Neural cell (in vitro differentiated cells): ENCODE measurements around the gene ADRA1B. TPM values are rescaled to one million over a fixed set of nuclear protein-coding genes. Genes with fewer than 3 reads are reported as not detected.
A peak's percentile ranks its signal among the peaks of the same experiment; 100 is the strongest.

Source experiments
- H2AFZ ChIP-seq: fragments of 200-600, 300-800 bp; sonication (generic), shearing (Covaris generic); 2 replicates; pipeline ENCODE4 v1.6.0; 2014; ENCODE audit warnings: low read depth, mild to moderate bottlenecking, antibody characterized with exemption, low read length, moderate library complexity
- H3F3A ChIP-seq: fragments of 200-600 bp; shearing (Covaris generic); 2 replicates; pipeline ENCODE4 v1.6.1; 2016; ENCODE audit warnings: mild to moderate bottlenecking, moderate library complexity, mixed read lengths, antibody characterized with exemption, low read length; ENCODE audit not compliant: insufficient read depth, poor library complexity, severe bottlenecking
- H3K27ac ChIP-seq: fragments of 200-600, 300-800 bp; sonication (generic), shearing (Covaris generic); 2 replicates; pipeline ENCODE4 v1.5.1; 2014; ENCODE audit warnings: mild to moderate bottlenecking, low read length, moderate library complexity
- H3K27me3 ChIP-seq: fragments of 300-800, 200-600 bp; sonication (generic), shearing (Covaris generic); 2 replicates; pipeline ENCODE4 v1.6.0; 2014; ENCODE audit warnings: mild to moderate bottlenecking, low read depth, low read length, moderate library complexity; ENCODE audit not compliant: insufficient read depth
- H3K36me3 ChIP-seq: fragments of 300-800, 200-600 bp; sonication (generic), shearing (Covaris generic); 2 replicates; pipeline ENCODE4 v1.5.1; 2014; ENCODE audit warnings: mild to moderate bottlenecking, antibody characterized with exemption, low read length, moderate library complexity; ENCODE audit not compliant: insufficient read depth
- H3K4me2 ChIP-seq: fragments of 300-800, 200-600 bp; sonication (generic), shearing (Covaris generic); 2 replicates; pipeline ENCODE4 v1.6.0; 2014; ENCODE audit warnings: mild to moderate bottlenecking, low read length
- H3K4me3 ChIP-seq: fragments of 300-800, 200-600 bp; sonication (generic), shearing (Covaris generic); 2 replicates; pipeline ENCODE4 v1.5.1; 2014; ENCODE audit warnings: mild to moderate bottlenecking, low read length, moderate library complexity
- H3K79me2 ChIP-seq: fragments of 200-600 bp; shearing (Covaris generic); replicated peaks from 2 replicates; pipeline ENCODE4 v1.6.0; 2014; ENCODE audit warnings: mild to moderate bottlenecking, low read length, moderate library complexity; ENCODE audit not compliant: insufficient read depth
- H3K9ac ChIP-seq: fragments of 300-800, 200-600 bp; sonication (generic), shearing (Covaris generic); 2 replicates; pipeline ENCODE4 v1.6.1; 2016; ENCODE audit warnings: mild to moderate bottlenecking, low read length, mixed read lengths
- H3K9me2 ChIP-seq: fragments of 200-600 bp; shearing (Covaris generic); 2 replicates; pipeline ENCODE4 v1.6.1; 2016; ENCODE audit warnings: mild to moderate bottlenecking, low read length, mixed read lengths; ENCODE audit not compliant: insufficient read depth
- H3K9me3 ChIP-seq: fragments of 200-600, 300-800 bp; sonication (generic), shearing (Covaris generic); 2 replicates; pipeline ENCODE4 v1.6.1; 2016; ENCODE audit warnings: mild to moderate bottlenecking, mixed run types, low read length, moderate library complexity, mixed read lengths
- H4K20me1 ChIP-seq: fragments of 200-600 bp; shearing (Covaris generic); 2 replicates; pipeline ENCODE4 v1.6.1; 2016; ENCODE audit warnings: mild to moderate bottlenecking, mixed run types; ENCODE audit not compliant: insufficient read depth
- EP300 ChIP-seq: fragments of 450-650 bp; conservative IDR thresholded peaks from 2 replicates; pipeline ENCODE4 v1.6.1; 2014; ENCODE audit warnings: antibody characterized with exemption, mild to moderate bottlenecking, moderate library complexity; ENCODE audit not compliant: poor library complexity, severe bottlenecking
- EZH2 ChIP-seq: fragments of 200-600, 300-800 bp; shearing (Covaris generic), sonication (generic); IDR thresholded peaks from 2 replicates; pipeline ENCODE4 v1.6.1; 2014; ENCODE audit warnings: antibody characterized with exemption, low read length, borderline replicate concordance, mild to moderate bottlenecking; ENCODE audit not compliant: insufficient read depth, poor library complexity, severe bottlenecking
- MXI1 ChIP-seq: fragments of 450-650 bp; conservative IDR thresholded peaks from 2 replicates; pipeline ENCODE4 v1.6.1; 2014; ENCODE audit warnings: antibody characterized with exemption, mild to moderate bottlenecking; ENCODE audit not compliant: poor library complexity, severe bottlenecking
- POLR2AphosphoS5 ChIP-seq: IDR thresholded peaks from 2 replicates; pipeline ENCODE4 v1.6.1; 2012
- RAD21 ChIP-seq: fragments of 450-650 bp; conservative IDR thresholded peaks from 2 replicates; pipeline ENCODE4 v1.6.1; 2014; ENCODE audit warnings: antibody characterized with exemption, mild to moderate bottlenecking, moderate library complexity
- SMC3 ChIP-seq: fragments of 450-650 bp; conservative IDR thresholded peaks from 2 replicates; pipeline ENCODE4 v1.6.1; 2014; ENCODE audit warnings: antibody characterized with exemption, mild to moderate bottlenecking, moderate library complexity; ENCODE audit not compliant: poor library complexity
- TAF1 ChIP-seq: IDR thresholded peaks from 2 replicates; pipeline ENCODE4 v1.6.1; 2012; ENCODE audit warnings: low read depth
- polyA plus RNA-seq: library from polyadenylated mRNA; depleted of rRNA; stranded (reverse); fragments of >200 nt; gene quantifications from 2 replicates; pipeline ENCODE4 v1.2.3, GENCODE V29; 2014
- TF ChIP-seq, protein P1 (sequence below): IDR thresholded peaks from 2 replicates; pipeline ENCODE4 v1.6.1; 2012; ENCODE audit warnings: borderline replicate concordance
- TF ChIP-seq, protein P2 (sequence below): fragments of 450-650 bp; IDR thresholded peaks from 2 replicates; pipeline ENCODE4 v1.5.1; 2014; ENCODE audit warnings: antibody characterized with exemption, mild to moderate bottlenecking, moderate library complexity; ENCODE audit not compliant: poor library complexity, severe bottlenecking

ADRA1B gene
- polyA plus RNA-seq, 1 donor from 2014 or later, result 1.1 TPM

DNA sequence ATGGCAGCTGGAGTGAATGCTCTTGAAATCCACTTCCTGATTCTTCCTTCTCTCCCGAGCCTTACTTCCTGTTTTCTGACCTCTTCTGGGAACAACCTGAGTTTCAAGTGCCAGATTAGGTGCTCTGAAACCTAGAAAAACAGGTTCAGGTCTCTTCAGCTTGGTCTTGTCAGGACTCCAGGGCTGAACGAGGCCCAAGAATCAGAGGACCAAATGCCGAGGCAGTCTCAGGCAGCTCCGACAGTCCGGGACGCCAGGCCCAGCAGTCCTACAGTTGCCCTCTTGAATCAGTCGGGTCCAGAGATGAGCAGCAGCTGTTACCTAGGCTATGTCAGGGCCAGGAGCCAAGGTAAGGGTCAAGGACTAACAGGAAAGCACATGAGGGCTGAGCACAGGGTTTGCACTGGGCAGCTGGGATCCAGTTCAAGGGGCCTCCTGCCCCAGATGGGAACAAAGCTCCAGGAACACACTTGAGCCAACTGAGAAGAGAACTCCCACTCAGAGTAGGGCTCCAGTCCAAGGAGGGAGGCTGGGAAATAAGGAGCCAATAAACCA, 38.3 kb upstream of the ADRA1B start:
- TF ChIP-seq MXI1, result no peak
- no peak for TF ChIP-seq RAD21
- TF ChIP-seq POLR2AphosphoS5, result no peak
- no peak for TF ChIP-seq EZH2
- TF ChIP-seq EP300, result no peak
- no peak for TF ChIP-seq TAF1
- TF ChIP-seq SMC3, result no peak
- TF ChIP-seq, protein P1, sequence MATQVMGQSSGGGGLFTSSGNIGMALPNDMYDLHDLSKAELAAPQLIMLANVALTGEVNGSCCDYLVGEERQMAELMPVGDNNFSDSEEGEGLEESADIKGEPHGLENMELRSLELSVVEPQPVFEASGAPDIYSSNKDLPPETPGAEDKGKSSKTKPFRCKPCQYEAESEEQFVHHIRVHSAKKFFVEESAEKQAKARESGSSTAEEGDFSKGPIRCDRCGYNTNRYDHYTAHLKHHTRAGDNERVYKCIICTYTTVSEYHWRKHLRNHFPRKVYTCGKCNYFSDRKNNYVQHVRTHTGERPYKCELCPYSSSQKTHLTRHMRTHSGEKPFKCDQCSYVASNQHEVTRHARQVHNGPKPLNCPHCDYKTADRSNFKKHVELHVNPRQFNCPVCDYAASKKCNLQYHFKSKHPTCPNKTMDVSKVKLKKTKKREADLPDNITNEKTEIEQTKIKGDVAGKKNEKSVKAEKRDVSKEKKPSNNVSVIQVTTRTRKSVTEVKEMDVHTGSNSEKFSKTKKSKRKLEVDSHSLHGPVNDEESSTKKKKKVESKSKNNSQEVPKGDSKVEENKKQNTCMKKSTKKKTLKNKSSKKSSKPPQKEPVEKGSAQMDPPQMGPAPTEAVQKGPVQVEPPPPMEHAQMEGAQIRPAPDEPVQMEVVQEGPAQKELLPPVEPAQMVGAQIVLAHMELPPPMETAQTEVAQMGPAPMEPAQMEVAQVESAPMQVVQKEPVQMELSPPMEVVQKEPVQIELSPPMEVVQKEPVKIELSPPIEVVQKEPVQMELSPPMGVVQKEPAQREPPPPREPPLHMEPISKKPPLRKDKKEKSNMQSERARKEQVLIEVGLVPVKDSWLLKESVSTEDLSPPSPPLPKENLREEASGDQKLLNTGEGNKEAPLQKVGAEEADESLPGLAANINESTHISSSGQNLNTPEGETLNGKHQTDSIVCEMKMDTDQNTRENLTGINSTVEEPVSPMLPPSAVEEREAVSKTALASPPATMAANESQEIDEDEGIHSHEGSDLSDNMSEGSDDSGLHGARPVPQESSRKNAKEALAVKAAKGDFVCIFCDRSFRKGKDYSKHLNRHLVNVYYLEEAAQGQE, result no peak
- TF ChIP-seq, protein P2, sequence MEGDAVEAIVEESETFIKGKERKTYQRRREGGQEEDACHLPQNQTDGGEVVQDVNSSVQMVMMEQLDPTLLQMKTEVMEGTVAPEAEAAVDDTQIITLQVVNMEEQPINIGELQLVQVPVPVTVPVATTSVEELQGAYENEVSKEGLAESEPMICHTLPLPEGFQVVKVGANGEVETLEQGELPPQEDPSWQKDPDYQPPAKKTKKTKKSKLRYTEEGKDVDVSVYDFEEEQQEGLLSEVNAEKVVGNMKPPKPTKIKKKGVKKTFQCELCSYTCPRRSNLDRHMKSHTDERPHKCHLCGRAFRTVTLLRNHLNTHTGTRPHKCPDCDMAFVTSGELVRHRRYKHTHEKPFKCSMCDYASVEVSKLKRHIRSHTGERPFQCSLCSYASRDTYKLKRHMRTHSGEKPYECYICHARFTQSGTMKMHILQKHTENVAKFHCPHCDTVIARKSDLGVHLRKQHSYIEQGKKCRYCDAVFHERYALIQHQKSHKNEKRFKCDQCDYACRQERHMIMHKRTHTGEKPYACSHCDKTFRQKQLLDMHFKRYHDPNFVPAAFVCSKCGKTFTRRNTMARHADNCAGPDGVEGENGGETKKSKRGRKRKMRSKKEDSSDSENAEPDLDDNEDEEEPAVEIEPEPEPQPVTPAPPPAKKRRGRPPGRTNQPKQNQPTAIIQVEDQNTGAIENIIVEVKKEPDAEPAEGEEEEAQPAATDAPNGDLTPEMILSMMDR, result no peak
- Histone ChIP-seq H3K27me3 (no peaks in the 10 kb centered on the region), H3K9me3 (no peaks in the 10 kb centered on the region), H3K9ac (no peak overlapping the region), H3F3A (no peaks in the 10 kb centered on the region), H4K20me1 (no peaks in the 10 kb centered on the region), H2AFZ (no peak overlapping the region), H3K4me3 (no peak overlapping the region), H3K4me2 (no peak overlapping the region), H3K79me2 (no peaks in the 10 kb centered on the region), H3K36me3 (no peaks in the 10 kb centered on the region), H3K9me2 (no peaks in the 10 kb centered on the region), H3K27ac (no peak overlapping the region)

DNA sequence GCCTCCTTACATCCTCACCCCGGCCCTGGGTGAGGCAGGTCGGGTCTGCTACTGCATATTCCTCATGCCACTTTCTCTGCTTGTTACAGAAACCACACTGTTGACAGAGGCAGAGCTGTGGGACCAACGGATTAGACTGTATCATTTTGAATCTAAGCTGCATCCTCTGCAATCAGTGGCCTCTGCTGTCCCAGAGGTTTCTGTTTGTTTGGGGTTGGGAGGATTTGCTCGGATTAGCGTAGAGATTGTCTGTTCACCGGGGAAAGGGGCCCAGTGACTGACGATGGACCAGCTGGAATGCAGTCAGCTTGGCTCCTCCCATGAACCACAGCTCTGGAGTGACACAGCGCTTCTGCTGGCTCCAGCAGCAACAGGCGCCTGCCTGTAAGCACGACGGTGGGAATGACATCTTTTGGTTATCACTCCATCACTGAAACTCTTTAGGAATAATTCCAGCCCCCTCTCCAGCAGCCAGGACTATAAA, 37.3 kb upstream of the ADRA1B start:
- H3K4me3 ChIP-seq, result peak overlapping the region; percentile 31
- no peaks in the 10 kb centered on the region for H3K36me3 ChIP-seq
- H3K9me2 ChIP-seq, result no peaks in the 10 kb centered on the region
- H3K27ac ChIP-seq, result no peak overlapping the region
- no peaks in the 10 kb centered on the region for H3F3A ChIP-seq
- no peaks in the 10 kb centered on the region for H4K20me1 ChIP-seq
- no peaks in the 10 kb centered on the region for H3K79me2 ChIP-seq
- no peak overlapping the region for H3K4me2 ChIP-seq
- H2AFZ ChIP-seq, result no peak overlapping the region
- no peaks in the 10 kb centered on the region for H3K9me3 ChIP-seq
- peak overlapping the region; percentile 15 for H3K9ac ChIP-seq
- TF ChIP-seq EZH2 (no peak), RAD21 (peak; percentile 18), EP300 (no peak), SMC3 (no peak), POLR2AphosphoS5 (no peak), TAF1 (no peak)
- TF ChIP-seq, protein P2, result peak; percentile 25
- TF ChIP-seq, protein P1, result no peak
- no peaks in the 10 kb centered on the region for H3K27me3 ChIP-seq
